Endothelial cell of umbilical vein (primary cell): Measurements from ENCODE around the gene MYCBP. TPM values are rescaled to one million over a fixed set of nuclear protein-coding genes. Genes with fewer than 3 reads are reported as not detected.
"Not testable (repeated sequence)": the region's sequence is repeated elsewhere in the genome, so short reads cannot be mapped to it uniquely, and the experiment has no call there.

Experiments used
- BruUV-seq: library from RNA; stranded (reverse); fragments of 400-500 nt; replicated peaks from 2 replicates; lab custom pipeline; 2021; lab: Mats Ljungman, UMichigan
- CTCF ChIA-PET: fragments of 300-600, 350-600 bp; sonication (Branson Sonifier 250); formaldehyde crosslinking; loops from one replicate; lab custom pipeline; 2021; ENCODE audit warnings: antibody characterized with exemption, inconsistent platforms; lab: Charles Lee
- POLR2A ChIA-PET: fragments of 300-600, 350-600 bp; sonication (Branson Sonifier 250); formaldehyde crosslinking; loops from one replicate; lab custom pipeline; 2021; ENCODE audit warnings: antibody characterized with exemption, inconsistent platforms; lab: Charles Lee
- DNase-seq: peaks from one replicate; pipeline ENCODE4 v3.0.0-alpha.2; 2011; ENCODE audit warnings: low read depth, low spot score
- FAIRE-seq: peaks from 2 replicates; lab custom pipeline; 2011; peaks lifted over from hg19 to GRCh38; lab: Jason Lieb, UNC
- H2AFZ ChIP-seq: 2 replicates; pipeline ENCODE4 v1.6.0; 2012; ENCODE audit warnings: low read depth, low read length, control low read depth, inconsistent platforms
- H3K27ac ChIP-seq: 2 replicates; pipeline ENCODE4 v1.5.1; 2011; ENCODE audit warnings: low read depth, mild to moderate bottlenecking, control low read depth, low read length, moderate library complexity; ENCODE audit not compliant: insufficient read depth
- H3K27me3 ChIP-seq, 2 experiments: 2 replicates each; pipeline versions ENCODE4 v1.6.0 to v1.6.1; 2011; ENCODE audit warnings: low read length in 2 of 2, mixed read lengths in 1 of 2; ENCODE audit not compliant: control insufficient read depth in 2 of 2, insufficient read depth in 2 of 2
- H3K36me3 ChIP-seq, 2 experiments: 2 replicates in 1 of 2; 3 replicates in 1 of 2; pipeline ENCODE4 v1.5.1; 2011; ENCODE audit warnings: low read length in 2 of 2, mild to moderate bottlenecking in 1 of 2, moderate library complexity in 1 of 2; ENCODE audit not compliant: control insufficient read depth in 2 of 2, insufficient read depth in 2 of 2; ENCODE audit errors: extremely low read depth in 1 of 2
- H3K4me1 ChIP-seq: 3 replicates; pipeline ENCODE4 v1.5.1; 2011; ENCODE audit warnings: mild to moderate bottlenecking, low read length; ENCODE audit not compliant: control insufficient read depth, insufficient read depth; ENCODE audit errors: extremely low read depth
- H3K4me2 ChIP-seq: 2 replicates; pipeline ENCODE4 v1.6.1; 2011; ENCODE audit warnings: low read length, control low read depth, mixed read lengths; ENCODE audit not compliant: insufficient read depth
- H3K4me3 ChIP-seq, 3 experiments: fragments of 200-600 bp in 1 of 3; sonication (generic), shearing (Covaris generic) in 1 of 3; replicated peaks in 1 of 3; 2 replicates each; pipeline ENCODE4 v1.5.1; 2011 to 2016; ENCODE audit warnings: control low read depth in 3 of 3, low read length in 3 of 3, mild to moderate bottlenecking in 2 of 3, inconsistent platforms in 1 of 3, low read depth in 1 of 3, moderate library complexity in 1 of 3; ENCODE audit not compliant: insufficient read depth in 1 of 3
- H3K79me2 ChIP-seq: 2 replicates; pipeline ENCODE4 v1.6.0; 2012; ENCODE audit warnings: low read length, inconsistent platforms; ENCODE audit not compliant: control insufficient read depth, insufficient read depth
- H3K9ac ChIP-seq: replicated peaks from 2 replicates; pipeline ENCODE3; 2011; ENCODE audit warnings: low read length, control low read depth; ENCODE audit not compliant: insufficient read depth; ENCODE audit errors: extremely low read depth
- H3K9me1 ChIP-seq: replicated peaks from 3 replicates; pipeline ENCODE4 v1.6.0; 2011; ENCODE audit warnings: mild to moderate bottlenecking, low read length; ENCODE audit not compliant: control insufficient read depth, insufficient read depth; ENCODE audit errors: extremely low read depth
- H3K9me3 ChIP-seq: replicated peaks from 2 replicates; pipeline ENCODE4 v1.5.1; 2012; ENCODE audit warnings: low read length, inconsistent platforms; ENCODE audit not compliant: control insufficient read depth, insufficient read depth
- H4K20me1 ChIP-seq: replicated peaks from 2 replicates; pipeline ENCODE3; 2011; ENCODE audit warnings: mild to moderate bottlenecking, low read length; ENCODE audit not compliant: control insufficient read depth, insufficient read depth; ENCODE audit errors: extremely low read depth
- EZH2 ChIP-seq: IDR thresholded peaks from 2 replicates; pipeline ENCODE4 v1.6.1; 2012; ENCODE audit warnings: borderline replicate concordance, low read depth, mild to moderate bottlenecking, moderate library complexity, low read length, inconsistent platforms; ENCODE audit not compliant: severe bottlenecking
- FOS ChIP-seq: IDR thresholded peaks from 2 replicates; pipeline ENCODE4 v1.6.1; 2011; ENCODE audit warnings: mild to moderate bottlenecking, low read length, moderate library complexity, borderline replicate concordance; ENCODE audit not compliant: insufficient read depth
- GATA2 ChIP-seq: IDR thresholded peaks from 2 replicates; pipeline ENCODE4 v1.7.0; 2011; ENCODE audit warnings: low read depth, mild to moderate bottlenecking, moderate library complexity, mixed read lengths, low read length; ENCODE audit not compliant: insufficient read length, insufficient read depth
- JUN ChIP-seq: IDR thresholded peaks from 2 replicates; pipeline ENCODE4 v1.6.1; 2011; ENCODE audit warnings: borderline replicate concordance, low read depth; ENCODE audit not compliant: insufficient read length, insufficient read depth
- MYC ChIP-seq: IDR thresholded peaks from one replicate; pipeline ENCODE4 v1.6.1; 2011; ENCODE audit warnings: mild to moderate bottlenecking, low read depth, low read length
- POLR2A ChIP-seq: IDR thresholded peaks from 2 replicates; pipeline ENCODE4 v1.6.1; 2012; ENCODE audit warnings: low read depth, mild to moderate bottlenecking, control low read depth, low read length
- POLR2AphosphoS5 ChIP-seq: IDR thresholded peaks from 2 replicates; pipeline ENCODE4 v1.6.1; 2012; ENCODE audit warnings: low read depth, mild to moderate bottlenecking, control low read depth, low read length, moderate library complexity; ENCODE audit not compliant: insufficient read depth
- dilution Hi-C: fragments of 300-500 bp; cut with MboI; formaldehyde crosslinking; loops from one replicate; pipeline ENCODE4 v1.15.0; 2019; ENCODE audit warnings: low sequenced_read_pairs; ENCODE audit not compliant: extremely low pct_ligation_motif_present
- intact Hi-C: fragments of 100-400 bp; cut with micrococcal nuclease; formaldehyde crosslinking; loops from one replicate; pipeline ENCODE4 v1.10.0; 2022
- polyA plus RNA-seq, 4 experiments: library from polyadenylated mRNA; depleted of rRNA in 3 of 4; stranded (reverse) in 3 of 4; unstranded in 1 of 4; fragments of >200 nt; gene quantifications; 2 replicates each; pipeline versions ENCODE4 v1.2.1 to v1.2.3, GENCODE V29; 2011 to 2012; ENCODE audit warnings: missing spikeins in 1 of 4
- total RNA-seq: library from RNA; stranded (reverse); gene quantifications from 2 replicates; pipeline ENCODE4 v1.2.3, GENCODE V29; 2021
- TF ChIP-seq, protein P1 (sequence below), 2 donors: IDR thresholded peaks; 1 replicate in 1 of 2; 2 replicates in 1 of 2; pipeline ENCODE4 v1.5.1; 2011; ENCODE audit warnings: low read length in 2 of 2, mild to moderate bottlenecking in 2 of 2, moderate library complexity in 2 of 2, control low read depth in 1 of 2, inconsistent platforms in 1 of 2, low read depth in 1 of 2; ENCODE audit not compliant: insufficient read depth in 1 of 2; ENCODE audit errors: extremely low read depth in 1 of 2
- TF ChIP-seq, protein P2 (sequence below): IDR thresholded peaks from 2 replicates; pipeline ENCODE4 v1.6.1; 2011; ENCODE audit not compliant: insufficient read depth, insufficient read length

MYCBP gene
- total and polyA plus RNA-seq, 2 donors (not counting 3 experiments of a cell fraction or from before 2014, with no cell fraction given): 9.5 to 23.1 TPM

DNA sequence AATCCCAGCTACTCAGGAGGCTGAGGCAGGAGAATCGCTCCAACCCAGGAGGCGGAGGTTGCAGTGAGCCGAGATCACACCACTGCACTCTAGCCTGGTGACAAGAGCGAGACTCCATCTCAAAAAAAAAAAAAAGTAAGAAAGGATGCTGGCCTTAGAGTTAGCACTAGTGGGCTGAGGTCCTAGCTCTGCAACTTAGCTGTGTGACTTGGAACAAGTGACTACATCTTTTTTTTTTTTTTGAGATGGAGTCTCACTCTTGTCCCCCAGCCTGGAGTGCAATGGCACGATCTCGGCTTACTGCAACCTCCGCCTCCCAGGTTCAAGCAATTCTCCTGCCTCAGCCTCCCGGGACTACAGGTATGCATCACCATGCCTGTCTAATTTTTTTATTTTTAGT is 41.8 kb upstream of the MYCBP start:
- H3K27ac ChIP-seq, DNase-seq, H3K36me3 ChIP-seq, BruUV-seq, dilution Hi-C loops, FAIRE-seq, H3K9me3 ChIP-seq, H3K9me1 ChIP-seq, H3K27me3 ChIP-seq, CTCF ChIA-PET, H3K4me3 ChIP-seq, intact Hi-C loops, H2AFZ ChIP-seq, H3K4me2 ChIP-seq, H3K9ac ChIP-seq, H4K20me1 ChIP-seq, H3K4me1 ChIP-seq, POLR2A ChIA-PET, H3K79me2 ChIP-seq: not testable (repeated sequence)

DNA sequence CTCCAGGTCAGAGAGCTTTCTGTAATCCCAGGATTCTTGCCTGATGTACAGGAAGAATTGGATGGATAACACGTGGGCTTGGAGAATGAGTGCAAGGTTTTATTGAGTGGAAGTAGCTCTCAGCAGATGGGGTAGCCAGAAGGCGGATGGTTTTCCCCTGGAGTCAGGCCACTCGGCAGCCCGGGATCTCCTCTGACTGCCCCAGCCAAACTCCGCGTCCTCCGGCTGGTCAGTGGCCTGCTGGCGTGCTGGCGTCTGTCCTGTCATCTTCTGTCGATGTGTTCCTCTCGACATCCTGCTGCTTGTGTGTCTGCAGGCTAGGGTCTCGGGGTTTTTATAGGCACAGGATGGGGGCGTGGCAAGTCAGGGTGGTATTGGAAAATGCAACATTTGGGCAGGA is 35.7 kb upstream of the MYCBP start:
- H3K9me3 ChIP-seq: no peaks in the 10 kb centered on the region
- ChIA-PET CTCF (interaction anchor here (0.8 kb wide), 1 partner anchor 27 kb away, joined by 6 read pairs; the partner anchor contains the start of gene GJA9), POLR2A (no interaction called here)
- intact Hi-C loops: no loop called here
- dilution Hi-C loops: no loop called here
- BruUV-seq: no TSS peak
- H2AFZ ChIP-seq: no peak overlapping the region
- H3K4me2 ChIP-seq: no peak overlapping the region
- no peaks in the 10 kb centered on the region for H3K27me3 ChIP-seq
- H3K9me1 ChIP-seq: no peaks in the 10 kb centered on the region
- H4K20me1 ChIP-seq: no peaks in the 10 kb centered on the region
- no peaks in the 10 kb centered on the region for H3K4me1 ChIP-seq
- H3K4me3 ChIP-seq: no peak overlapping the region
- FAIRE-seq (no peak), DNase-seq (no peak)
- no peaks in the 10 kb centered on the region for H3K79me2 ChIP-seq
- H3K27ac ChIP-seq: no peak overlapping the region
- no peak for TF ChIP-seq FOS
- TF ChIP-seq, protein P1, sequence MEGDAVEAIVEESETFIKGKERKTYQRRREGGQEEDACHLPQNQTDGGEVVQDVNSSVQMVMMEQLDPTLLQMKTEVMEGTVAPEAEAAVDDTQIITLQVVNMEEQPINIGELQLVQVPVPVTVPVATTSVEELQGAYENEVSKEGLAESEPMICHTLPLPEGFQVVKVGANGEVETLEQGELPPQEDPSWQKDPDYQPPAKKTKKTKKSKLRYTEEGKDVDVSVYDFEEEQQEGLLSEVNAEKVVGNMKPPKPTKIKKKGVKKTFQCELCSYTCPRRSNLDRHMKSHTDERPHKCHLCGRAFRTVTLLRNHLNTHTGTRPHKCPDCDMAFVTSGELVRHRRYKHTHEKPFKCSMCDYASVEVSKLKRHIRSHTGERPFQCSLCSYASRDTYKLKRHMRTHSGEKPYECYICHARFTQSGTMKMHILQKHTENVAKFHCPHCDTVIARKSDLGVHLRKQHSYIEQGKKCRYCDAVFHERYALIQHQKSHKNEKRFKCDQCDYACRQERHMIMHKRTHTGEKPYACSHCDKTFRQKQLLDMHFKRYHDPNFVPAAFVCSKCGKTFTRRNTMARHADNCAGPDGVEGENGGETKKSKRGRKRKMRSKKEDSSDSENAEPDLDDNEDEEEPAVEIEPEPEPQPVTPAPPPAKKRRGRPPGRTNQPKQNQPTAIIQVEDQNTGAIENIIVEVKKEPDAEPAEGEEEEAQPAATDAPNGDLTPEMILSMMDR (IDR thresholded peaks at IDR 0.05; ENCODE audit: extremely low read depth in 1 of 2, insufficient read depth in 1 of 2, low read depth in 1 of 2, low read length in 2 of 2): no peak
- no peak for TF ChIP-seq GATA2
- no peak for TF ChIP-seq JUN
- TF ChIP-seq EZH2: no peak
- TF ChIP-seq MYC: no peak
- TF ChIP-seq POLR2AphosphoS5: no peak
- TF ChIP-seq, protein P2, sequence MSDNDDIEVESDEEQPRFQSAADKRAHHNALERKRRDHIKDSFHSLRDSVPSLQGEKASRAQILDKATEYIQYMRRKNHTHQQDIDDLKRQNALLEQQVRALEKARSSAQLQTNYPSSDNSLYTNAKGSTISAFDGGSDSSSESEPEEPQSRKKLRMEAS: no peak
- TF ChIP-seq POLR2A: no peak
- no peak overlapping the region for H3K9ac ChIP-seq
- H3K36me3 ChIP-seq: no peaks in the 10 kb centered on the region
